ENCODE measurements around the gene ZNF615. TPM values are rescaled to one million over a fixed set of nuclear protein-coding genes. Genes with fewer than 3 reads are reported as not detected.
A peak's percentile ranks its signal among the peaks of the same experiment; 100 is the strongest.
"Not testable (repeated sequence)": the region's sequence is repeated elsewhere in the genome, so short reads cannot be mapped to it uniquely, and the experiment has no call there.

The ZNF615 gene
- total RNA-seq, 3 donors from 2014 or later (not counting 1 experiment from before 2014, with no cell fraction given): 15.4 to 26.3 (median 19.9) TPM

DNA sequence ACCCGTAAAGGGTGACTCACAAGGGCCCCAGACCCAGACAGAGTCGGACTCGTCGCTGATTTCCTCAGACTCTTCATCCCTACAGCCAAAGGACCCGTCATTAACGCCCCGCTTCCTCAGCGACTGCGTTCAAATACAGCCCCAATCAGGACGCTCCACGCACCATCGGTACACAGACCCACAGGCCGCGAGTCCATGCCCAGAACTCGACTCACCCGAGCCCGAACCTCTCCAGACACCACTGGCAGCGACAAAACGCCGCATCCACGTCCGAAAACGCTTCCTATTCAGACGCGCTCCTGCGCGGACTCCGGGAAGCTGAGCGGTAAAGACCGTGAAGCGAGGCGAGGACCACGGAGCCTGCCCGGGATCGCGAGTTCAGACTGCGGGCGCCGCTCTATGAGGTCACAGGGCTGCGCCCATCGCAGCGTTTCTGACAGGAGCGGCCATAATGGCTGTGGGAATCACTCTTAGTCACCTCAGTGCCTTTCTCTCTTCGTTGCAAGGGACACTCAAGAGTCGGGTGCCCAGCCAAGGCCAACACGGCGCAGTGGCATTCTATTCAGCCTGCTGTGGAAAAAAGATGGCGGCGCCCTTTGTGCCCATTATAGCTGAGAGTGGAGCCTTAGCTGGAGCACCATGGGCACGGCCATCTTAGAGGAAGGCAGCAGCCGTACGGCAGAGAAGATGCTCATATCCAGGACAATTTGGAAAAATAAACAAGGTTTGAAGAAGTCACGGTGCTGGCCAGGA lies 20.2 kb upstream of the ZNF615 start, which contains the start of gene ZNF614:
ZNF614 (minus strand) TSS at position 353 of the 753 bp plus-strand sequence. CDS start 2,634 bp downstream, outside the sequence.
- Histone ChIP-seq H3K9me3 (ENCODE audit: control insufficient read depth, insufficient read depth, low read length) (peaks cover 42% of the 10 kb centered on the region), H3K27ac (ENCODE audit: low read length) (peak within 1 kb of the TSS; percentile 93), H3K36me3 (ENCODE audit: control insufficient read depth, insufficient read depth, low read length) (peaks cover 22% of the 10 kb centered on the region), H3K4me3 (ENCODE audit: low read length) (peak within 1 kb of the TSS; percentile 84), H3K4me1 (ENCODE audit: control insufficient read depth, insufficient read depth, low read length) (peaks cover 7% of the 10 kb centered on the region), H3K27me3 (ENCODE audit: control insufficient read depth, insufficient read depth, low read length) (no peaks in the 10 kb centered on the region)
- TF ChIP-seq, protein P1, sequence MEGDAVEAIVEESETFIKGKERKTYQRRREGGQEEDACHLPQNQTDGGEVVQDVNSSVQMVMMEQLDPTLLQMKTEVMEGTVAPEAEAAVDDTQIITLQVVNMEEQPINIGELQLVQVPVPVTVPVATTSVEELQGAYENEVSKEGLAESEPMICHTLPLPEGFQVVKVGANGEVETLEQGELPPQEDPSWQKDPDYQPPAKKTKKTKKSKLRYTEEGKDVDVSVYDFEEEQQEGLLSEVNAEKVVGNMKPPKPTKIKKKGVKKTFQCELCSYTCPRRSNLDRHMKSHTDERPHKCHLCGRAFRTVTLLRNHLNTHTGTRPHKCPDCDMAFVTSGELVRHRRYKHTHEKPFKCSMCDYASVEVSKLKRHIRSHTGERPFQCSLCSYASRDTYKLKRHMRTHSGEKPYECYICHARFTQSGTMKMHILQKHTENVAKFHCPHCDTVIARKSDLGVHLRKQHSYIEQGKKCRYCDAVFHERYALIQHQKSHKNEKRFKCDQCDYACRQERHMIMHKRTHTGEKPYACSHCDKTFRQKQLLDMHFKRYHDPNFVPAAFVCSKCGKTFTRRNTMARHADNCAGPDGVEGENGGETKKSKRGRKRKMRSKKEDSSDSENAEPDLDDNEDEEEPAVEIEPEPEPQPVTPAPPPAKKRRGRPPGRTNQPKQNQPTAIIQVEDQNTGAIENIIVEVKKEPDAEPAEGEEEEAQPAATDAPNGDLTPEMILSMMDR (IDR thresholded peaks at IDR 0.05): no peak
- H3K4me1 Mint-ChIP-seq: peaks cover 24 to 30% of the 10 kb centered on the region in 2 donors
- peaks cover under 1 to 8% of the 10 kb centered on the region in 2 donors for H3K9me3 Mint-ChIP-seq
- H3K4me3 Mint-ChIP-seq: peak within 1 kb of the TSS; percentile 89
- no peaks in the 10 kb centered on the region for H3K27me3 Mint-ChIP-seq (ENCODE audit: low read depth in 2 of 2)
- ATAC-seq (peak; percentile 83 to 94 (median 87)), DNase-seq (peak; percentile 90)
- under 1% methylated on average over 53 of the region's 53 CpGs for WGBS (ENCODE audit: insufficient coverage)
- H3K27ac Mint-ChIP-seq: peak within 1 kb of the TSS; percentile 94 to 99
- peaks cover 45% of the 10 kb centered on the region for H3K36me3 Mint-ChIP-seq
- intact Hi-C loops (cut with micrococcal nuclease): loop anchor here (1.0 kb wide), 3 partner anchors 20 to 42 kb away; partner anchors contain the start of genes ZNF350 and ZNF615

DNA sequence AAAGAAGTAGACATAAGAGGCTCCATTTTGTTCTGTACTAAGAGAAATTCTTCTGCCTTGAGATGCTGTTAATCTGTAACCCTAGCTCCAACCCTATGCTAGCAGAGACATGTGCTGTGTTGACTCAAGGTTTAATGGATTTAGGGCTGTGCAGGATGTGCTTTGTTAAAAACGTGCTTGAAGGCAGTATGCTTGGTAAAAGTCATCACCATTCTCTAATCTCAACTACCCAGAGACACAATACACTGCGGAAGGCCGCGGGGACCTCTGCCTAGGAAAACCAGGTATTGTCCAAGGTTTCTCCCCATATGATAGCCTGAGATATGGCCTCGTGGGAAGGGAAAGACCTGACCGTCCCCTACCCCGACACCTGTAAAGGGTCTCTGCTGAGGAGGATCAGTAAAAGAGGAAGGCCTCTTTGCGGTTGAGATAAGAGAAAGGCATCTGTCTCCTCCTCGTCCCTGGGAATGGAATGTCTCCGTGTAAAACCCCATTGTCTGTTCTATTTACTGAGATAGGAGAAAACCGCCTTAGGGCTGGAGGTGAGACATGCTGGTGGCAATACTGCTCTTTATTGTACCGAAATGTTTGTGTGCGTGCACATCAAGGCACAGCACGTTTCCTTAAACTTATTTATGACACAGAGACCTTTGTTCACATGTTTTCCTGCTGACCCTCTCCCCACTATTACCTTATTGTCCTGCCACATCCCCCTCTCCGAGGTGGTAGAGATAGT lies 18.4 kb upstream of the ZNF615 start:
- Histone ChIP-seq H3K36me3 (ENCODE audit: control insufficient read depth, insufficient read depth, low read length) (peaks cover 27% of the 10 kb centered on the region), H3K9me3 (ENCODE audit: control insufficient read depth, insufficient read depth, low read length) (peaks cover 41% of the 10 kb centered on the region)
- DNase-seq; H3K4me3 ChIP-seq (ENCODE audit: low read length); H3K27ac ChIP-seq (ENCODE audit: low read length); intact Hi-C loops (cut with micrococcal nuclease); ATAC-seq; H3K27me3 Mint-ChIP-seq (ENCODE audit: low read depth in 2 of 2); H3K4me1 ChIP-seq (ENCODE audit: control insufficient read depth, insufficient read depth, low read length); H3K27me3 ChIP-seq (ENCODE audit: control insufficient read depth, insufficient read depth, low read length): not testable (repeated sequence)
- peak overlapping the region; percentile 42 for H3K4me3 Mint-ChIP-seq
- peaks cover 49% of the 10 kb centered on the region for H3K36me3 Mint-ChIP-seq
- WGBS (ENCODE audit: insufficient coverage): 97% methylated on average over 14 of the region's 15 CpGs
- peak overlapping the region; percentile 94 to 99 for H3K27ac Mint-ChIP-seq
- H3K4me1 Mint-ChIP-seq: peaks cover 24 to 30% of the 10 kb centered on the region in 2 donors
- peaks cover 3 to 15% of the 10 kb centered on the region in 2 donors for H3K9me3 Mint-ChIP-seq

DNA sequence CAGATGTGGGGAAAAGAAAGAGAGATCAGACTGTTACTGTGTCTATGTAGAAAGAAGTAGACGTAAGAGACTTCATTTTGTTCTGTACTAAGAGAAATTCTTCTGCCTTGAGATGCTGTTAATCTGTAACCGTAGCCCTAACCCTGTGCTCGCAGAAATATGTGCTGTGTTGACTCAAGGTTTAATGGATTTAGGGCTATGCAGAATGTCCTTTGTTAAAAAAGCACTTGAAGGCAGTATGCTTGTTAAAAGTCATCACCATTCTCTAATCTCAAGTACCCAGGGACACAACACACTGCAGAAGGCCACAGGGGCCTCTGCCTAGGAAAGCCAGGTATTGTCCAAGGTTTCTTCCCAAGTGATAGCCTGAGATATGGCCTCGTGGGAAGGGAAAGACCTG lies 16.5 kb upstream of the ZNF615 start:
- DNase-seq; H3K27ac Mint-ChIP-seq; H3K27ac ChIP-seq (ENCODE audit: low read length); H3K4me3 Mint-ChIP-seq; H3K4me1 ChIP-seq (ENCODE audit: control insufficient read depth, insufficient read depth, low read length); H3K27me3 ChIP-seq (ENCODE audit: control insufficient read depth, insufficient read depth, low read length); H3K4me3 ChIP-seq (ENCODE audit: low read length); intact Hi-C loops (cut with micrococcal nuclease); H3K27me3 Mint-ChIP-seq (ENCODE audit: low read depth in 2 of 2); ATAC-seq: not testable (repeated sequence)
- H3K36me3 ChIP-seq (ENCODE audit: control insufficient read depth, insufficient read depth, low read length): peaks cover 46% of the 10 kb centered on the region
- H3K9me3 ChIP-seq (ENCODE audit: control insufficient read depth, insufficient read depth, low read length): peaks cover 51% of the 10 kb centered on the region
- Mint-ChIP-seq H3K4me1 (peaks cover 24 to 30% of the 10 kb centered on the region in 2 donors), H3K9me3 (peaks cover 6 to 23% of the 10 kb centered on the region in 2 donors), H3K36me3 (peaks cover 57% of the 10 kb centered on the region)
- 98% methylated on average over 4 of the region's 4 CpGs for WGBS (ENCODE audit: insufficient coverage)

DNA sequence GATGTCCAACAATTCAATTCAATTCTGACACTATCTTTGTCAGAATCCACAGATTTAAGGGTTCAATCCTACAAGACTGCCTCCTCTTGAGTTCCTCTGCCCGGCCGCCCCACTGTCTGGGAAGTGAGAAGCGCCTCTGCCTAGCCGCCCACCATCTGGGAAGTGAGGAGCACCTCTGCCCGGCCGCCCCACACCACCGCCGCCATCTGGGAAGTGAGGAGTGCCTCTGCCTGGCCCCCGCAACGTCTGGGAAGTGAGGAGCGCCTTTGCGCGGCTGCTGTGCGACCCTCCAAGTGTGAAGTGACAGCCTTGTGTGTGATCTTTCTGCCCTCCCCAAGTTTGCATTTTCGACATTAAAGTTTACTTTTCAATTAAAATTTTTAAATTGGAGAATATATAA lies 14.2 kb upstream of the ZNF615 start:
- H3K27me3 Mint-ChIP-seq (ENCODE audit: low read depth in 2 of 2): no peaks in the 10 kb centered on the region
- Histone ChIP-seq H3K9me3 (ENCODE audit: control insufficient read depth, insufficient read depth, low read length) (peaks cover 65% of the 10 kb centered on the region), H3K36me3 (ENCODE audit: control insufficient read depth, insufficient read depth, low read length) (peaks cover 68% of the 10 kb centered on the region), H3K4me1 (ENCODE audit: control insufficient read depth, insufficient read depth, low read length) (no peaks in the 10 kb centered on the region), H3K4me3 (ENCODE audit: low read length) (no peak overlapping the region), H3K27ac (ENCODE audit: low read length) (no peak overlapping the region), H3K27me3 (ENCODE audit: control insufficient read depth, insufficient read depth, low read length) (no peaks in the 10 kb centered on the region)
- peaks cover 5 to 12% of the 10 kb centered on the region in 2 donors for H3K4me1 Mint-ChIP-seq
- DNase-seq (no peak), ATAC-seq (no peak)
- intact Hi-C loops (cut with micrococcal nuclease): no loop called here
- H3K9me3 Mint-ChIP-seq: peaks cover 8 to 26% of the 10 kb centered on the region in 2 donors
- H3K36me3 Mint-ChIP-seq: peaks cover 73% of the 10 kb centered on the region
- 98% methylated on average over 14 of the region's 15 CpGs for WGBS (ENCODE audit: insufficient coverage)
- H3K27ac Mint-ChIP-seq: no peak overlapping the region
- TF ChIP-seq, protein P1 (IDR thresholded peaks at IDR 0.05): no peak
- no peak overlapping the region for H3K4me3 Mint-ChIP-seq
